GM10248 (cell line): ENCODE results near the gene SERPINB2.
A peak's percentile ranks its signal among the peaks of the same experiment; 100 is the strongest.

ENCODE experiments used
- CTCF ChIA-PET: fragments of 300-600 bp; sonication (Branson Sonifier 250); formaldehyde crosslinking; extraction: SDS; loops from one replicate; lab custom pipeline; 2021; ENCODE audit warnings: antibody characterized with exemption; lab: Yijun Ruan, JAX
- POLR2A ChIA-PET: fragments of 350-650 bp; sonication (Branson Sonifier 250); formaldehyde crosslinking; extraction: SDS; loops from one replicate; lab custom pipeline; 2020; ENCODE audit warnings: antibody characterized with exemption; lab: Yijun Ruan, JAX
- DNase-seq: peaks from one replicate; pipeline ENCODE4 v3.0.0; 2012; ENCODE audit errors: extremely low spot score
- CTCF ChIP-seq: IDR thresholded peaks from 2 replicates; pipeline ENCODE4 v1.5.1; 2012; ENCODE audit warnings: mild to moderate bottlenecking, low read depth; ENCODE audit errors: extremely low read depth, missing control alignments, control extremely low read depth

SERPINB2 gene

GRCh38 chr18:63882333-63883141 is 5.0 kb upstream of the SERPINB2 start:
- ChIA-PET POLR2A (no interaction called here), CTCF (no interaction called here)
- no peak for TF ChIP-seq CTCF
- DNase-seq = no peak

- no peak for DNase-seq
- ChIA-PET POLR2A (no interaction called here), CTCF (interaction anchor here (1.6 kb wide), 1 partner anchor 25 kb away, joined by 6 read pairs; no protein-coding TSS in a partner anchor)
- TF ChIP-seq CTCF = no peak
These were observed 3.9 kb upstream of the SERPINB2 start for GRCh38 chr18:63883617-63884016.

- TF ChIP-seq CTCF = no peak
- CTCF ChIA-PET = interaction anchor here (3.3 to 4.5 kb wide), 3 partner anchors 20 to 48 kb away, joined by 11 to 38 read pairs (median 38); no protein-coding TSS in a partner anchor
- no peak for DNase-seq
- POLR2A ChIA-PET = no interaction called here
These were observed 1.1 kb downstream of the SERPINB2 start for GRCh38 chr18:63888470-63889190.

GRCh38 chr18:63889626-63890025 is 2.1 kb downstream of the SERPINB2 start:
- DNase-seq = no peak
- TF ChIP-seq CTCF = no peak
- ChIA-PET POLR2A (no interaction called here), CTCF (interaction anchor here (0.7 to 3.7 kb wide), 3 partner anchors 19 to 74 kb away, joined by 3 to 38 read pairs (median 11); no protein-coding TSS in a partner anchor)

GRCh38 chr18:63890237-63890949 is 2.9 kb downstream of the SERPINB2 start:
- TF ChIP-seq CTCF = no peak
- POLR2A ChIA-PET = no interaction called here
- CTCF ChIA-PET = interaction anchor here (0.7 to 3.7 kb wide), 6 partner anchors 18 to 105 kb away, joined by 3 to 38 read pairs (median 4); no protein-coding TSS in a partner anchor
- no peak for DNase-seq

- ChIA-PET CTCF (interaction anchor here (0.9 to 3.7 kb wide), 7 partner anchors 9 to 126 kb away, joined by 3 to 38 read pairs (median 4); no protein-coding TSS in a partner anchor), POLR2A (no interaction called here)
- peak; percentile 48 for DNase-seq
- TF ChIP-seq CTCF = peak; percentile 54
These were observed 3.4 kb downstream of the SERPINB2 start for GRCh38 chr18:63890950-63891304.
